Sigmoid colon (tissue), 4 donors: Measurements from ENCODE around the gene C1orf52.

Source experiments
- CTCF ChIP-seq, 4 experiments: fragments of 450-650 bp in 3 of 4; fragments of 200-600 bp in 1 of 4; IDR thresholded peaks; one replicate each; pipeline ENCODE4 v1.5.1; 2016 to 2019; ENCODE audit warnings: antibody characterized with exemption in 4 of 4, mild to moderate bottlenecking in 3 of 4, moderate library complexity in 2 of 4
- POLR2A ChIP-seq, 2 donors: fragments of 450-650 bp; IDR thresholded peaks; one replicate each; pipeline ENCODE4 v1.6.1; 2016; ENCODE audit warnings: antibody characterized with exemption in 2 of 2, mild to moderate bottlenecking in 2 of 2, moderate library complexity in 2 of 2
- POLR2AphosphoS5 ChIP-seq, 4 donors: sonication (generic); formaldehyde crosslinking; IDR thresholded peaks; one replicate each; pipeline ENCODE4 v1.6.1; 2017; ENCODE audit warnings: antibody characterized with exemption in 4 of 4

- TF ChIP-seq POLR2AphosphoS5 (IDR thresholded peaks at IDR 0.05), result no peak
- TF ChIP-seq POLR2A (IDR thresholded peaks at IDR 0.05), result no peak
- TF ChIP-seq CTCF (IDR thresholded peaks at IDR 0.05), result no peak
Measured at GRCh38 chr1:85290826-85291225, 31.4 kb upstream of the C1orf52 start.
